Stimulated activated CD4-positive, alpha-beta T cell treated with anti-CD3 and anti-CD28 coated beads, Interleukin-12 subunit alpha, Interleukin-12 subunit beta, amount 100 ng/mL, for 48 hours (primary cell): Measurements from ENCODE around the gene OR8I2.
"Not testable (repeated sequence)": the region's sequence is repeated elsewhere in the genome, so short reads cannot be mapped to it uniquely, and the experiment has no call there.

ENCODE experiments used
- DNase-seq, 3 donors: peaks; one replicate each; pipeline ENCODE4 v3.0.0-alpha.2; 2020; ENCODE audit warnings: low read depth in 2 of 3, low spot score in 1 of 3

Gene OR8I2

GRCh38 chr11:56093008-56093407 is at the start of gene OR8I2:
OR8I2 (plus strand) TSS chr11:56093308; CDS start chr11:56093308, 0 bp downstream.
- no peak for DNase-seq

GRCh38 chr11:56045538-56045937 is 47.6 kb upstream of the OR8I2 start:
- no peak for DNase-seq

GRCh38 chr11:56048480-56048879 is 44.6 kb upstream of the OR8I2 start:
- no peak for DNase-seq

- no peak for DNase-seq
Observed at GRCh38 chr11:56049487-56049886, 43.6 kb upstream of the OR8I2 start.

- DNase-seq, result not testable (repeated sequence)
Observed at GRCh38 chr11:56056366-56056765, 36.7 kb upstream of the OR8I2 start.

- DNase-seq, result not testable (repeated sequence)
Observed at GRCh38 chr11:56057661-56058237, 35.4 kb upstream of the OR8I2 start.

GRCh38 chr11:56058260-56058780 is 34.8 kb upstream of the OR8I2 start:
- not testable (repeated sequence) for DNase-seq

GRCh38 chr11:56066980-56067379 is 26.1 kb upstream of the OR8I2 start:
- no peak for DNase-seq

- no peak for DNase-seq
Observed at GRCh38 chr11:56089697-56090096, 3.4 kb upstream of the OR8I2 start.

GRCh38 chr11:56103210-56103737 is 10.2 kb downstream of the OR8I2 start, which contains the start of gene OR8H2:
OR8H2 (plus strand) TSS chr11:56103687; CDS start chr11:56105043, 1,356 bp downstream.
- DNase-seq, result no peak

- DNase-seq, result no peak
Observed at GRCh38 chr11:56122073-56122472, 29.0 kb downstream of the OR8I2 start, which contains the start of gene OR8H3. OR8H3 (plus strand) TSS chr11:56122373; CDS start chr11:56122373, 0 bp downstream.

GRCh38 chr11:56140151-56140661 is 47.1 kb downstream of the OR8I2 start, which contains the start of gene OR8J3:
OR8J3 (minus strand) TSS chr11:56140201; CDS start chr11:56137718, 2,483 bp downstream.
- DNase-seq, result no peak

GRCh38 chr11:56143681-56144080 is 50.6 kb downstream of the OR8I2 start:
- not testable (repeated sequence) for DNase-seq
